GM23338 (cell line): ENCODE measurements around the gene NOL12. TPM values are rescaled to one million over a fixed set of nuclear protein-coding genes. Genes with fewer than 3 reads are reported as not detected.

Experiments
- ATAC-seq: fragments of 200-7000 bp; cut with Tn5 transposase; 3 replicates; pipeline ENCODE4 v1.9.1; 2020
- DNase-seq: peaks from one replicate; pipeline ENCODE4 v3.0.0-alpha.2; 2015; ENCODE audit warnings: low spot score
- H2AFZ ChIP-seq: fragments of 200-600 bp; sonication (generic); 2 replicates; pipeline ENCODE4 v1.8.0; 2016; ENCODE audit warnings: antibody characterized with exemption, mild to moderate bottlenecking, moderate library complexity
- H3F3A ChIP-seq: fragments of 200-600 bp; sonication (generic); replicated peaks from 2 replicates; pipeline ENCODE4 v1.8.0; 2017; ENCODE audit warnings: antibody characterized with exemption, mixed run types, low read depth
- H3K27ac ChIP-seq: fragments of 200-600 bp; sonication (generic); 2 replicates; pipeline ENCODE4 v1.6.1; 2016; ENCODE audit warnings: low read depth
- H3K27me3 ChIP-seq: fragments of 200-600 bp; sonication (generic); 2 replicates; pipeline ENCODE4 v1.8.0; 2016; ENCODE audit warnings: mild to moderate bottlenecking, mixed run types, moderate library complexity; ENCODE audit not compliant: insufficient read depth
- H3K36me3 ChIP-seq: fragments of 200-600 bp; sonication (generic); 2 replicates; pipeline ENCODE4 v1.8.0; 2016; ENCODE audit warnings: mild to moderate bottlenecking; ENCODE audit not compliant: insufficient read depth
- H3K4me1 ChIP-seq: fragments of 200-600 bp; sonication (generic); 2 replicates; pipeline ENCODE4 v1.8.0; 2016; ENCODE audit warnings: mild to moderate bottlenecking, moderate library complexity; ENCODE audit not compliant: insufficient read depth
- H3K4me2 ChIP-seq: fragments of 200-600 bp; sonication (generic); 2 replicates; pipeline ENCODE4 v1.7.1; 2017; ENCODE audit warnings: mixed run types
- H3K4me3 ChIP-seq: fragments of 200-600 bp; sonication (generic); 2 replicates; pipeline ENCODE4 v1.6.1; 2016; ENCODE audit warnings: mixed run types
- H3K79me2 ChIP-seq: fragments of 200-600 bp; sonication (generic); replicated peaks from 2 replicates; pipeline ENCODE4 v1.8.0; 2017; ENCODE audit warnings: mild to moderate bottlenecking; ENCODE audit not compliant: insufficient read depth
- H3K9me2 ChIP-seq: fragments of 200-600 bp; sonication (generic); 2 replicates; pipeline ENCODE4 v1.8.0; 2017; ENCODE audit not compliant: insufficient read depth
- H4K20me1 ChIP-seq: fragments of 200-600 bp; sonication (generic); replicated peaks from 2 replicates; pipeline ENCODE4 v1.8.0; 2017; ENCODE audit warnings: mild to moderate bottlenecking; ENCODE audit not compliant: insufficient read depth
- H3K27ac Mint-ChIP-seq: 2 replicates; pipeline ENCODE4 v1.8.0; 2020; ENCODE audit warnings: inconsistent platforms, mild to moderate bottlenecking, moderate library complexity, mixed read lengths
- H3K27me3 Mint-ChIP-seq: 3 replicates; pipeline ENCODE4 v1.8.0; 2022; ENCODE audit warnings: low read depth, mild to moderate bottlenecking, moderate library complexity, mixed read lengths, inconsistent platforms; ENCODE audit not compliant: insufficient read depth, poor library complexity
- H3K36me3 Mint-ChIP-seq: 3 replicates; pipeline ENCODE4 v1.8.0; 2021; ENCODE audit warnings: low read depth, mild to moderate bottlenecking, inconsistent platforms, moderate library complexity, mixed read lengths
- H3K4me1 Mint-ChIP-seq: 3 replicates; pipeline ENCODE4 v1.8.0; 2020; ENCODE audit warnings: mild to moderate bottlenecking, inconsistent platforms, mixed read lengths
- H3K4me3 Mint-ChIP-seq: 3 replicates; pipeline ENCODE4 v1.8.0; 2021; ENCODE audit warnings: moderate library complexity, mild to moderate bottlenecking, inconsistent platforms, mixed read lengths
- H3K9me3 Mint-ChIP-seq: 3 replicates; pipeline ENCODE4 v1.8.0; 2020; ENCODE audit warnings: moderate library complexity, mild to moderate bottlenecking, inconsistent platforms, mixed read lengths
- CREB1 ChIP-seq: fragments of 250-450 bp; sonication (Bioruptor Pico); IDR thresholded peaks from 2 replicates; pipeline ENCODE4 v1.5.0; 2020; ENCODE audit warnings: low read depth, mild to moderate bottlenecking, moderate library complexity
- CTCF ChIP-seq, 2 experiments: fragments of 200-600 bp in 1 of 2; sonication (generic) in 1 of 2; conservative IDR thresholded peaks; 2 replicates each; pipeline versions ENCODE4 v1.5.1 to v1.6.1; 2016 to 2017; ENCODE audit warnings: antibody characterized with exemption in 2 of 2, low read depth in 2 of 2, mild to moderate bottlenecking in 2 of 2, moderate library complexity in 1 of 2
- ETS1 ChIP-seq: IDR thresholded peaks from 2 replicates; pipeline ENCODE4 v1.6.1; 2016; ENCODE audit warnings: antibody characterized with exemption
- EZH2 ChIP-seq: fragments of 200-600 bp; sonication (generic); IDR thresholded peaks from one replicate; pipeline ENCODE4 v1.8.0; 2017; ENCODE audit warnings: antibody characterized with exemption, mild to moderate bottlenecking, low read depth; ENCODE audit not compliant: unreplicated experiment
- EZH2phosphoT487 ChIP-seq: fragments of 200-600 bp; sonication (generic); IDR thresholded peaks from one replicate; pipeline ENCODE4 v1.8.1; 2018; ENCODE audit warnings: antibody characterized with exemption; ENCODE audit not compliant: unreplicated experiment
- JUNB ChIP-seq: IDR thresholded peaks from one replicate; pipeline ENCODE4 v1.6.1; 2016; ENCODE audit warnings: antibody characterized with exemption; ENCODE audit not compliant: unreplicated experiment
- NANOG ChIP-seq: IDR thresholded peaks from 2 replicates; pipeline ENCODE4 v1.6.1; 2016; ENCODE audit warnings: antibody characterized with exemption, borderline replicate concordance
- POLR2AphosphoS5 ChIP-seq: IDR thresholded peaks from 2 replicates; pipeline ENCODE4 v1.6.1; 2016; ENCODE audit warnings: antibody characterized with exemption, low read depth
- STAT1 ChIP-seq: IDR thresholded peaks from one replicate; pipeline ENCODE4 v1.6.1; 2016; ENCODE audit warnings: antibody characterized with exemption; ENCODE audit not compliant: unreplicated experiment
- ZNF114 ChIP-seq: fragments of 250-450 bp; sonication (Bioruptor Pico); IDR thresholded peaks from 2 replicates; pipeline ENCODE4 v1.5.0; 2020; ENCODE audit warnings: mild to moderate bottlenecking, moderate library complexity
- ZNF331 ChIP-seq: fragments of 250-450 bp; sonication (Bioruptor Pico); IDR thresholded peaks from 2 replicates; pipeline ENCODE4 v1.5.0; 2020; ENCODE audit warnings: low read depth, mild to moderate bottlenecking, moderate library complexity
- polyA plus RNA-seq: library from polyadenylated mRNA; unstranded; fragments of >200 nt; fragmentation: Nextera tagmentation; extraction: Ambion mirVana; gene quantifications from 2 replicates; pipeline ENCODE4 v1.2.1, GENCODE V29; 2016
- total RNA-seq: library from RNA; depleted of rRNA; stranded (reverse); fragments of >200 nt; shearing (Covaris generic); gene quantifications from 2 replicates; pipeline ENCODE4 v1.2.3, GENCODE V29; 2014
- TF ChIP-seq, protein P1 (sequence below): IDR thresholded peaks from one replicate; pipeline ENCODE4 v1.6.1; 2018; ENCODE audit warnings: antibody characterized with exemption; ENCODE audit not compliant: unreplicated experiment
- TF ChIP-seq, protein P2 (sequence below): fragments of 250-450 bp; sonication (Bioruptor Pico); IDR thresholded peaks from 2 replicates; pipeline ENCODE4 v1.5.0; 2020; ENCODE audit warnings: mild to moderate bottlenecking, moderate library complexity

NOL12 gene
- total and polyA plus RNA-seq, 2 experiments from 2014 or later = 22.2 to 48.5 TPM

- no peak overlapping the region for H3K4me3 Mint-ChIP-seq
- Histone ChIP-seq H4K20me1 (no peaks in the 10 kb centered on the region; the same call in 1 of the 2 replicates), H3K27me3 (no peaks in the 10 kb centered on the region), H3K9me2 (no peaks in the 10 kb centered on the region), H3F3A (peaks cover 11% of the 10 kb centered on the region; the same call in 1 of the 2 replicates), H3K4me2 (no peak overlapping the region), H3K4me3 (no peak overlapping the region), H3K79me2 (no peaks in the 10 kb centered on the region), H2AFZ (no peak overlapping the region), H3K4me1 (peaks cover 5% of the 10 kb centered on the region; the same call in 1 of the 2 replicates), H3K27ac (no peak overlapping the region), H3K36me3 (no peaks in the 10 kb centered on the region)
- no peaks in the 10 kb centered on the region for H3K9me3 Mint-ChIP-seq
- no peak for DNase-seq
- peaks cover 4% of the 10 kb centered on the region for H3K27me3 Mint-ChIP-seq
- no peak for ATAC-seq
- TF ChIP-seq JUNB = no peak
- TF ChIP-seq NANOG = no peak
- no peak for TF ChIP-seq STAT1
- TF ChIP-seq POLR2AphosphoS5 = no peak
- TF ChIP-seq EZH2phosphoT487 = no peak
- TF ChIP-seq, protein P1, sequence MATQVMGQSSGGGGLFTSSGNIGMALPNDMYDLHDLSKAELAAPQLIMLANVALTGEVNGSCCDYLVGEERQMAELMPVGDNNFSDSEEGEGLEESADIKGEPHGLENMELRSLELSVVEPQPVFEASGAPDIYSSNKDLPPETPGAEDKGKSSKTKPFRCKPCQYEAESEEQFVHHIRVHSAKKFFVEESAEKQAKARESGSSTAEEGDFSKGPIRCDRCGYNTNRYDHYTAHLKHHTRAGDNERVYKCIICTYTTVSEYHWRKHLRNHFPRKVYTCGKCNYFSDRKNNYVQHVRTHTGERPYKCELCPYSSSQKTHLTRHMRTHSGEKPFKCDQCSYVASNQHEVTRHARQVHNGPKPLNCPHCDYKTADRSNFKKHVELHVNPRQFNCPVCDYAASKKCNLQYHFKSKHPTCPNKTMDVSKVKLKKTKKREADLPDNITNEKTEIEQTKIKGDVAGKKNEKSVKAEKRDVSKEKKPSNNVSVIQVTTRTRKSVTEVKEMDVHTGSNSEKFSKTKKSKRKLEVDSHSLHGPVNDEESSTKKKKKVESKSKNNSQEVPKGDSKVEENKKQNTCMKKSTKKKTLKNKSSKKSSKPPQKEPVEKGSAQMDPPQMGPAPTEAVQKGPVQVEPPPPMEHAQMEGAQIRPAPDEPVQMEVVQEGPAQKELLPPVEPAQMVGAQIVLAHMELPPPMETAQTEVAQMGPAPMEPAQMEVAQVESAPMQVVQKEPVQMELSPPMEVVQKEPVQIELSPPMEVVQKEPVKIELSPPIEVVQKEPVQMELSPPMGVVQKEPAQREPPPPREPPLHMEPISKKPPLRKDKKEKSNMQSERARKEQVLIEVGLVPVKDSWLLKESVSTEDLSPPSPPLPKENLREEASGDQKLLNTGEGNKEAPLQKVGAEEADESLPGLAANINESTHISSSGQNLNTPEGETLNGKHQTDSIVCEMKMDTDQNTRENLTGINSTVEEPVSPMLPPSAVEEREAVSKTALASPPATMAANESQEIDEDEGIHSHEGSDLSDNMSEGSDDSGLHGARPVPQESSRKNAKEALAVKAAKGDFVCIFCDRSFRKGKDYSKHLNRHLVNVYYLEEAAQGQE = no peak
- TF ChIP-seq ETS1 = no peak
- TF ChIP-seq CREB1 = no peak
- TF ChIP-seq ZNF331 = no peak
- no peak for TF ChIP-seq CTCF (conservative IDR thresholded peaks at IDR 0.05; ENCODE audit: low read depth in 2 of 2)
- TF ChIP-seq, protein P2, sequence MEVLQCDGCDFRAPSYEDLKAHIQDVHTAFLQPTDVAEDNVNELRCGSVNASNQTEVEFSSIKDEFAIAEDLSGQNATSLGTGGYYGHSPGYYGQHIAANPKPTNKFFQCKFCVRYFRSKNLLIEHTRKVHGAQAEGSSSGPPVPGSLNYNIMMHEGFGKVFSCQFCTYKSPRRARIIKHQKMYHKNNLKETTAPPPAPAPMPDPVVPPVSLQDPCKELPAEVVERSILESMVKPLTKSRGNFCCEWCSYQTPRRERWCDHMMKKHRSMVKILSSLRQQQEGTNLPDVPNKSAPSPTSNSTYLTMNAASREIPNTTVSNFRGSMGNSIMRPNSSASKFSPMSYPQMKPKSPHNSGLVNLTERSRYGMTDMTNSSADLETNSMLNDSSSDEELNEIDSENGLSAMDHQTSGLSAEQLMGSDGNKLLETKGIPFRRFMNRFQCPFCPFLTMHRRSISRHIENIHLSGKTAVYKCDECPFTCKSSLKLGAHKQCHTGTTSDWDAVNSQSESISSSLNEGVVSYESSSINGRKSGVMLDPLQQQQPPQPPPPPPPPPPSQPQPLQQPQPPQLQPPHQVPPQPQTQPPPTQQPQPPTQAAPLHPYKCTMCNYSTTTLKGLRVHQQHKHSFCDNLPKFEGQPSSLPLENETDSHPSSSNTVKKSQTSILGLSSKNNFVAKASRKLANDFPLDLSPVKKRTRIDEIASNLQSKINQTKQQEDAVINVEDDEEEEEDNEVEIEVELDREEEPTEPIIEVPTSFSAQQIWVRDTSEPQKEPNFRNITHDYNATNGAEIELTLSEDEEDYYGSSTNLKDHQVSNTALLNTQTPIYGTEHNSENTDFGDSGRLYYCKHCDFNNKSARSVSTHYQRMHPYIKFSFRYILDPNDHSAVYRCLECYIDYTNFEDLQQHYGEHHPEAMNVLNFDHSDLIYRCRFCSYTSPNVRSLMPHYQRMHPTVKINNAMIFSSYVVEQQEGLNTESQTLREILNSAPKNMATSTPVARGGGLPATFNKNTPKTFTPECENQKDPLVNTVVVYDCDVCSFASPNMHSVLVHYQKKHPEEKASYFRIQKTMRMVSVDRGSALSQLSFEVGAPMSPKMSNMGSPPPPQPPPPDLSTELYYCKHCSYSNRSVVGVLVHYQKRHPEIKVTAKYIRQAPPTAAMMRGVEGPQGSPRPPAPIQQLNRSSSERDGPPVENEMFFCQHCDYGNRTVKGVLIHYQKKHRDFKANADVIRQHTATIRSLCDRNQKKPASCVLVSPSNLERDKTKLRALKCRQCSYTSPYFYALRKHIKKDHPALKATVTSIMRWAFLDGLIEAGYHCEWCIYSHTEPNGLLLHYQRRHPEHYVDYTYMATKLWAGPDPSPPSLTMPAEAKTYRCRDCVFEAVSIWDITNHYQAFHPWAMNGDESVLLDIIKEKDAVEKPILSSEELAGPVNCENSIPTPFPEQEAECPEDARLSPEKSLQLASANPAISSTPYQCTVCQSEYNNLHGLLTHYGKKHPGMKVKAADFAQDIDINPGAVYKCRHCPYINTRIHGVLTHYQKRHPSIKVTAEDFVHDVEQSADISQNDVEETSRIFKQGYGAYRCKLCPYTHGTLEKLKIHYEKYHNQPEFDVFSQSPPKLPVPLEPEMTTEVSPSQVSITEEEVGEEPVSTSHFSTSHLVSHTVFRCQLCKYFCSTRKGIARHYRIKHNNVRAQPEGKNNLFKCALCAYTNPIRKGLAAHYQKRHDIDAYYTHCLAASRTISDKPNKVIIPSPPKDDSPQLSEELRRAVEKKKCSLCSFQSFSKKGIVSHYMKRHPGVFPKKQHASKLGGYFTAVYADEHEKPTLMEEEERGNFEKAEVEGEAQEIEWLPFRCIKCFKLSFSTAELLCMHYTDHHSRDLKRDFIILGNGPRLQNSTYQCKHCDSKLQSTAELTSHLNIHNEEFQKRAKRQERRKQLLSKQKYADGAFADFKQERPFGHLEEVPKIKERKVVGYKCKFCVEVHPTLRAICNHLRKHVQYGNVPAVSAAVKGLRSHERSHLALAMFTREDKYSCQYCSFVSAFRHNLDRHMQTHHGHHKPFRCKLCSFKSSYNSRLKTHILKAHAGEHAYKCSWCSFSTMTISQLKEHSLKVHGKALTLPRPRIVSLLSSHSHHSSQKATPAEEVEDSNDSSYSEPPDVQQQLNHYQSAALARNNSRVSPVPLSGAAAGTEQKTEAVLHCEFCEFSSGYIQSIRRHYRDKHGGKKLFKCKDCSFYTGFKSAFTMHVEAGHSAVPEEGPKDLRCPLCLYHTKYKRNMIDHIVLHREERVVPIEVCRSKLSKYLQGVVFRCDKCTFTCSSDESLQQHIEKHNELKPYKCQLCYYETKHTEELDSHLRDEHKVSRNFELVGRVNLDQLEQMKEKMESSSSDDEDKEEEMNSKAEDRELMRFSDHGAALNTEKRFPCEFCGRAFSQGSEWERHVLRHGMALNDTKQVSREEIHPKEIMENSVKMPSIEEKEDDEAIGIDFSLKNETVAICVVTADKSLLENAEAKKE (CRISPR knock-in tag) = no peak
- TF ChIP-seq EZH2 = no peak
- TF ChIP-seq ZNF114 = no peak
- no peak overlapping the region for H3K27ac Mint-ChIP-seq
- no peaks in the 10 kb centered on the region for H3K36me3 Mint-ChIP-seq
- H3K4me1 Mint-ChIP-seq = peaks cover 14% of the 10 kb centered on the region
These were observed 5.8 kb upstream of the NOL12 start for GRCh38 chr22:37680191-37680851.
